ENCODE data around the gene LZIC. TPM values are rescaled to one million over a fixed set of nuclear protein-coding genes. Genes with fewer than 3 reads are reported as not detected.

LZIC gene
- total RNA-seq: 10 to 100 TPM; 22.7 to 24.5 TPM

GRCh38 chr1:9942939-9943788 lies at the start of gene LZIC, which contains the start of gene NMNAT1:
Gene LZIC, minus strand, starts transcription at chr1:9943391. Its CDS starts 6,772 bp downstream, at chr1:9936619.
Gene NMNAT1, plus strand, starts transcription at chr1:9943475. Its CDS starts 28,599 bp downstream, at chr1:9972074.
- Mint-ChIP-seq H3K27me3 (ENCODE audit: low read depth) (no peaks in the 10 kb centered on the region), H3K27ac (peak within 1 kb of the TSS; percentile 98), H3K36me3 (ENCODE audit: insufficient read depth in 2 of 2) (peaks cover 0 to 9% of the 10 kb centered on the region in 2 donors), H3K4me1 (ENCODE audit: low read depth) (peaks cover 21% of the 10 kb centered on the region), H3K4me3 (peak within 1 kb of the TSS; percentile 99 to 100), H3K9me3 (no peaks in the 10 kb centered on the region)
- peak; percentile 95 to 96 for DNase-seq
- ATAC-seq (replicated peaks in 1 of 2): peak; percentile 99

- ATAC-seq (replicated peaks in 1 of 2) (no peak), DNase-seq (no peak)
- Mint-ChIP-seq H3K36me3 (ENCODE audit: insufficient read depth in 2 of 2) (peaks cover under 1 to 1% of the 10 kb centered on the region in 2 donors), H3K4me1 (ENCODE audit: low read depth) (peaks cover 4% of the 10 kb centered on the region), H3K27ac (no peak overlapping the region), H3K9me3 (no peaks in the 10 kb centered on the region), H3K27me3 (ENCODE audit: low read depth) (peaks cover 8% of the 10 kb centered on the region), H3K4me3 (no peak overlapping the region)
Observed at GRCh38 chr1:9992910-9993309, 49.7 kb upstream of the LZIC start.

DNA sequence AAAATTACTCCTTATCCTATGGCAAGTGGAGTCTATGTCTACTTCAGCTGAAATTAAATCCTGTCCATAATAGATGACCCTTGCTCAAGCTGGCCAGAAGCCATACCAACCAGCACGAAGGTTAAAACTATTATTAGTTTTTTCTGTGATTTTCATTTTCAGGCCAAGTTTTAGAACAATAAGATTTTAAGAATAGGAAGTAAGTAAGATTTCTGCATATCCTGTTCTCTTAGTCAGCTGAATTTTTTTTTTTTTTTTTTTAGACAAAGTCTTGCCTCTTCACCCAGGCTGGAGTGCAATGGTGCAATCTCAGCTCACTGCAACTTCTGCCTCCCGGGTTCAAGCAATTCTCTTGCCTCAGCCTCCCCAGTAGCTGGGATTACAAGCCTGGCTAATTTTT lies 47.8 kb upstream of the LZIC start:
- DNase-seq (no peak), ATAC-seq (replicated peaks in 1 of 2) (no peak)
- Mint-ChIP-seq H3K27ac (no peak overlapping the region), H3K4me1 (ENCODE audit: low read depth) (no peaks in the 10 kb centered on the region), H3K4me3 (no peak overlapping the region), H3K9me3 (no peaks in the 10 kb centered on the region), H3K27me3 (ENCODE audit: low read depth) (no peaks in the 10 kb centered on the region), H3K36me3 (ENCODE audit: insufficient read depth in 2 of 2) (no peaks in the 10 kb centered on the region)

GRCh38 chr1:9989773-9990172 lies 46.6 kb upstream of the LZIC start:
- H3K4me3 Mint-ChIP-seq: no peak overlapping the region
- ATAC-seq (replicated peaks in 1 of 2): no peak
- H3K36me3 Mint-ChIP-seq (ENCODE audit: insufficient read depth in 2 of 2): no peaks in the 10 kb centered on the region

GRCh38 chr1:9985001-9985400 lies 41.8 kb upstream of the LZIC start:
- DNase-seq: no peak
- no peak overlapping the region for H3K27ac Mint-ChIP-seq
- no peaks in the 10 kb centered on the region for H3K9me3 Mint-ChIP-seq
- H3K4me1 Mint-ChIP-seq (ENCODE audit: low read depth): no peaks in the 10 kb centered on the region
- H3K36me3 Mint-ChIP-seq (ENCODE audit: insufficient read depth in 2 of 2): peaks cover 0 to 4% of the 10 kb centered on the region in 2 donors
- ATAC-seq (replicated peaks in 1 of 2): no peak
- no peak overlapping the region for H3K4me3 Mint-ChIP-seq
- H3K27me3 Mint-ChIP-seq (ENCODE audit: low read depth): no peaks in the 10 kb centered on the region

More at GRCh38 chr1:9989773-9990172, 46.6 kb upstream of the LZIC start:
- DNase-seq: no peak
- Mint-ChIP-seq H3K9me3 (no peaks in the 10 kb centered on the region), H3K27ac (no peak overlapping the region), H3K27me3 (ENCODE audit: low read depth) (no peaks in the 10 kb centered on the region), H3K4me1 (ENCODE audit: low read depth) (no peaks in the 10 kb centered on the region)

DNA sequence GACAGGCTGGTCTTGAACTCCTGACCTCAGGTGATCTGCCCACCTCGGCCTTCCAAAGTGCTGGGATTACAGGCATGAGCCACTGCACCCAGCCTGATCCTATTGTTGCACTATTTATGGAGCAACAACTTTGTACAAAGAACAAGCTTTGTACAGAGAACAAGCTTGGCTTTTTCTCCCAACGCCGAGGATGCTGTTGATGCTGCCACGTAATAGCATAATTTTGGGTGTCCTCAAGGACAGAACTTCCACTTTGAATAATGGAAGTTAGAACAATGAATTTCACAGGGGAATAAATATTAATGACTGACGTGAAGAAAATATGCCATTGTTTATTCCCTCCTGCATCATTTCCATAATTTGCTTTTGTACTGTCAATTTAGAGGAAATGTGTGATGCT lies 41.1 kb upstream of the LZIC start:
- H3K36me3 Mint-ChIP-seq (ENCODE audit: insufficient read depth in 2 of 2): peaks cover 0 to 4% of the 10 kb centered on the region in 2 donors
- H3K4me3 Mint-ChIP-seq: no peak overlapping the region
- no peaks in the 10 kb centered on the region for H3K9me3 Mint-ChIP-seq
- no peak for DNase-seq
- ATAC-seq (replicated peaks in 1 of 2): no peak
- no peaks in the 10 kb centered on the region for H3K4me1 Mint-ChIP-seq (ENCODE audit: low read depth)
- no peak overlapping the region for H3K27ac Mint-ChIP-seq
- H3K27me3 Mint-ChIP-seq (ENCODE audit: low read depth): no peaks in the 10 kb centered on the region

DNA sequence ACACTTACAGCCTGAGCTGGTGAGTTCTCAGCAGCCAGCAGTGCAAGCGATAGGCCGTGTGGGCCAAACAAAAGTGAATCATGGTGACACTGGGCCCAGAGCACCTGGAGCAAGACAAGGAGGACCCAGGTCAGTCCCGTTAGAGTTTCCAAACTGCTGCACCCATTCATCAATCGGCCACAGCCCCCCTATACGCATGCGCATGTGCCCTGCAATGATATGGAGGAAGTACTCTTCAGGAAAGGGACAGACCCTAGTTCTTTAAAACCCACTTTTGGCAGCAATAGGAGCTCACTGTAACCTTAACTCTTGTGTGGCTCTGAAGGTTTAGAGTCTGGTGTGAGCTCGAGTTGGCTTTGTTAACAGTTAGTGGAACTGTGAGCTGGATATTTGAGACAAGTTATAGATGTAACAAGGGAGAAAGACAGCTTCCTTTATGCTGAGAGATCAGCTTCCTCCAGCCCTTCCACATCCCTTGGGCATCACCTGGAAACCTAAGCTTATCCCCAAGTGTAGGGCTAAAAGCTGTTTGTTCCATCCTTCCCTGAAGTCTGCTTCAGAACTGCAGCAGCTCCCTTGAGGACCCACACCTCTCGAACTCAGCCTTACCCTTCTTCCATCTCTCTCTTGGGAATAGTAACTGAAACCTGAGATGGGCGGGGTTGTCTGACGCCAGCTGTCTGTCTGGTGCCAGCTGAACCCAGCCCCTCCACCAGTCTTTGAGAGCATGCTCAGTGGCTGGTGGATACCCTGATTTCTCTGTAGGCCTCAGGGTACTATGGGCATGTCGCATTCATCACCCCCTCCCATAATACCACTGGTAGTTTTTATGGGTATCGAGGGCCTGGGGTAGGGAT lies 17.7 kb upstream of the LZIC start:
- Mint-ChIP-seq H3K4me3 (no peak overlapping the region), H3K36me3 (ENCODE audit: insufficient read depth in 2 of 2) (no peaks in the 10 kb centered on the region), H3K4me1 (ENCODE audit: low read depth) (no peaks in the 10 kb centered on the region), H3K27ac (no peak overlapping the region), H3K9me3 (no peaks in the 10 kb centered on the region), H3K27me3 (ENCODE audit: low read depth) (no peaks in the 10 kb centered on the region)
- DNase-seq (no peak), ATAC-seq (replicated peaks in 1 of 2) (no peak)

GRCh38 chr1:9960011-9960410 lies 16.8 kb upstream of the LZIC start:
- Mint-ChIP-seq H3K27ac (no peak overlapping the region), H3K4me3 (no peak overlapping the region), H3K27me3 (ENCODE audit: low read depth) (no peaks in the 10 kb centered on the region), H3K9me3 (no peaks in the 10 kb centered on the region), H3K4me1 (ENCODE audit: low read depth) (no peaks in the 10 kb centered on the region), H3K36me3 (ENCODE audit: insufficient read depth in 2 of 2) (no peaks in the 10 kb centered on the region)
- no peak for DNase-seq
- ATAC-seq (replicated peaks in 1 of 2): no peak

DNA sequence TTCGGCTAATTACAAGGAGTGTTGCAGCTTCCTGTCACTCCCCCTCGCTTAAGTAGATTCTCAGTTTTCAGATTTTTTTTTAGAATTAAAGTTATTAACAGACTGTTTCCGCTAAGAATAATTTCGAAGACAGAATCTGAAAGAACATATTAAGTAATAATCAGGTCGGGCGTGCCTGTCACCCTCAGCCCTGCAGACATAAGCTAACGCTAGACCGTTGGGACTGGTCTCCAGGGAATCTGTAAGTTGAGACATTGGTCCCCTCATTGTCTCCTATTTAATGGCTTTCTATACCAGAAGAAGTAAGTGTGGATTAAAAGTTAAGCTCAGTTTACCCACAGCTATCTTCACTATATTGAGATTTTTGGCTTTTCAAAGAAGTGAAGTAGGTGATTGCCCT lies 14.5 kb upstream of the LZIC start:
- Mint-ChIP-seq H3K27ac (no peak overlapping the region), H3K4me1 (ENCODE audit: low read depth) (no peaks in the 10 kb centered on the region), H3K27me3 (ENCODE audit: low read depth) (no peaks in the 10 kb centered on the region), H3K36me3 (ENCODE audit: insufficient read depth in 2 of 2) (no peaks in the 10 kb centered on the region), H3K9me3 (no peaks in the 10 kb centered on the region), H3K4me3 (no peak overlapping the region)
- ATAC-seq (replicated peaks in 1 of 2) (no peak), DNase-seq (no peak)

DNA sequence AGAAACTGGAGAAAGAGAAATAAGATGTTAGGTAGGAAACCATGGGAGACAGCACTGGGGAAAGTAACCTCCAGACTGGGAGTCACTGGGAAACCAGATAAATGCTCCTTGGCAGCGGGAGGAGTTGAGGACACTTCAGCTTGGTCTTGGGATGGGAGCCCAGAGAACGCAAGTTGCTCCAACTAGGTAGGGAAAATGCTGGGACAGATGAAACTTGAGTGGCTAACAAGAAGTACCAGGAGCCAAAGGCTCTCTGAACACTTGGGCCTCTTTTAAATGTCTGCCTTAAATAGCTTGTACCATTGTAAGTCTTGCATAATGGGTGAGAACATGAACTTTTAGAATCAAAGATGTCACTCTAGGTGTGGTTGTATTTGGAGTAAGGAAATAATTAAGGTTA lies 3.1 kb upstream of the LZIC start:
- no peak for ATAC-seq (replicated peaks in 1 of 2)
- Mint-ChIP-seq H3K27ac (no peak overlapping the region), H3K27me3 (ENCODE audit: low read depth) (no peaks in the 10 kb centered on the region), H3K4me1 (ENCODE audit: low read depth) (peaks cover 22% of the 10 kb centered on the region), H3K36me3 (ENCODE audit: insufficient read depth in 2 of 2) (peaks cover 0 to 3% of the 10 kb centered on the region in 2 donors), H3K9me3 (no peaks in the 10 kb centered on the region), H3K4me3 (no peak overlapping the region)
- no peak for DNase-seq

DNA sequence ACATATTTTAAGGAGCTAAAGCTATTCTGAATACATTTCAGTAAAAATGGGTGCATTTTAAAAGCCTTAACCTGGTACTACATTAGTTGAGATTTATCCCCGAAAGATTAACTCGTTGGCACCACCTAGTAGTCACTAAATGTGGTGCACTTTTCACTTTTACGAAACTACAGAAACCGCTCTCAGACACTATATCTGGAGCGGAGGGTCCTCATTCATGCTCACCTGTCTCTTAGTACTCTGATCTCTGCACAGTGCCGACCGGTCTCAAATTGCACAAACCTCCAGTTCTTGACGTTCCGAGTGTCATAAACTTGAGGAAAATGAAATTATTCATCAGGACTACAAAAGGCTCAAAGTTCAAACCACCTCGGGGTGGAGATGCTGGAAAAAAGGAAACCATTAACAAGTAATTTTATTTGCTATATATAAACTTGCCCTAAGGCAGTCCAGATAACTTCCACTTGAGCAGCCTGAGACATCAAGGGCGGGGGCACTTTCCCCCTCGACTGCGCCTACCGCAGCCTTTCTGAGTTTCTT lies 722 bp downstream of the LZIC start:
- peaks cover 0 to 9% of the 10 kb centered on the region in 2 donors for H3K36me3 Mint-ChIP-seq (ENCODE audit: insufficient read depth in 2 of 2)

GRCh38 chr1:9929431-9930385 lies 13.5 kb downstream of the LZIC start:
- no peaks in the 10 kb centered on the region for H3K9me3 Mint-ChIP-seq
- ATAC-seq (replicated peaks in 1 of 2): no peak

More for the DNA sequence above, 722 bp downstream of the LZIC start:
- no peaks in the 10 kb centered on the region for H3K27me3 Mint-ChIP-seq (ENCODE audit: low read depth)
- peak overlapping the region; percentile 98 for H3K27ac Mint-ChIP-seq
- ATAC-seq (replicated peaks in 1 of 2): peak; percentile 36 to 52
- H3K9me3 Mint-ChIP-seq: no peaks in the 10 kb centered on the region
- DNase-seq: peak; percentile 24 to 33
- H3K4me3 Mint-ChIP-seq: peak overlapping the region; percentile 99 to 100
- peaks cover 21% of the 10 kb centered on the region for H3K4me1 Mint-ChIP-seq (ENCODE audit: low read depth)

More at GRCh38 chr1:9929431-9930385, 13.5 kb downstream of the LZIC start:
- Mint-ChIP-seq H3K4me3 (no peak overlapping the region), H3K27ac (no peak overlapping the region), H3K36me3 (ENCODE audit: insufficient read depth in 2 of 2) (peaks cover 3 to 10% of the 10 kb centered on the region in 2 donors), H3K4me1 (ENCODE audit: low read depth) (no peaks in the 10 kb centered on the region), H3K27me3 (ENCODE audit: low read depth) (no peaks in the 10 kb centered on the region)
- no peak for DNase-seq

Measured in activated T-cell treated with anti-CD3 and anti-CD28 coated beads, Interleukin-2, amount 50 U/mL, for 72 hours (primary cell).